SU-DHL-6 (cell line): Measurements from ENCODE around the gene TALDO1.

Experiments
- H2AFZ ChIP-seq: fragments of 200-600 bp; sonication (generic); 2 replicates; pipeline ENCODE4 v1.6.1; 2014; ENCODE audit warnings: low read depth, mild to moderate bottlenecking, moderate library complexity, mixed read lengths, antibody characterized with exemption, low read length; ENCODE audit not compliant: severe bottlenecking
- H3F3A ChIP-seq: fragments of 200-600 bp; shearing (Covaris generic); 2 replicates; pipeline ENCODE4 v1.6.0; 2016; ENCODE audit warnings: antibody characterized with exemption, mild to moderate bottlenecking; ENCODE audit not compliant: insufficient read depth
- H3K27ac ChIP-seq: fragments of 200-600 bp; sonication (generic); 2 replicates; pipeline ENCODE4 v1.5.1; 2016; ENCODE audit warnings: low read depth, mild to moderate bottlenecking, low read length, moderate library complexity, mixed read lengths
- H3K27me3 ChIP-seq: fragments of 200-600 bp; sonication (generic), shearing (Covaris generic); 2 replicates; pipeline ENCODE4 v1.6.0; 2014; ENCODE audit warnings: mild to moderate bottlenecking, low read length
- H3K36me3 ChIP-seq: fragments of 200-600 bp; sonication (generic); 2 replicates; pipeline ENCODE4 v1.6.1; 2014; ENCODE audit warnings: mild to moderate bottlenecking, low read length, mixed read lengths
- H3K4me2 ChIP-seq: fragments of 300-600, 200-600 bp; shearing (Covaris generic), sonication (generic); 2 replicates; pipeline ENCODE4 v1.6.0; 2014; ENCODE audit warnings: low read length, low read depth, mild to moderate bottlenecking; ENCODE audit not compliant: poor library complexity, severe bottlenecking
- H3K4me3 ChIP-seq: fragments of 200-600 bp; sonication (generic); 2 replicates; pipeline ENCODE4 v1.5.1; 2014; ENCODE audit warnings: antibody characterized with exemption, low read length, mild to moderate bottlenecking, mixed read lengths; ENCODE audit not compliant: insufficient read depth, poor library complexity, severe bottlenecking
- H3K79me2 ChIP-seq: fragments of 200-600 bp; sonication (generic); 2 replicates; pipeline ENCODE4 v1.6.1; 2014; ENCODE audit warnings: mild to moderate bottlenecking, low read length, moderate library complexity; ENCODE audit not compliant: insufficient read depth
- H3K9ac ChIP-seq: fragments of 200-600 bp; sonication (generic); 2 replicates; pipeline ENCODE4 v1.7.0; 2014; ENCODE audit warnings: mild to moderate bottlenecking, low read length
- H3K9me2 ChIP-seq: fragments of 200-600 bp; sonication (generic); replicated peaks from 2 replicates; pipeline ENCODE4 v1.6.1; 2014; ENCODE audit warnings: low read length; ENCODE audit not compliant: insufficient read depth
- H3K9me3 ChIP-seq: fragments of 200-600 bp; sonication (generic); 2 replicates; pipeline ENCODE4 v1.6.1; 2014; ENCODE audit warnings: low read length, mixed read lengths; ENCODE audit not compliant: insufficient read depth
- H4K20me1 ChIP-seq: fragments of 200-600 bp; sonication (generic); 2 replicates; pipeline ENCODE4 v1.6.1; 2014; ENCODE audit warnings: low read depth, mild to moderate bottlenecking, antibody characterized with exemption, low read length, moderate library complexity, mixed read lengths
- EZH2phosphoT487 ChIP-seq: fragments of 200-600 bp; sonication (generic), shearing (Covaris generic); conservative IDR thresholded peaks from 2 replicates; pipeline ENCODE4 v1.6.1; 2018; ENCODE audit warnings: mild to moderate bottlenecking, antibody characterized with exemption, low read length, moderate library complexity, mixed read lengths
- TF ChIP-seq, protein P1 (sequence below): fragments of 200-600 bp; sonication (generic); IDR thresholded peaks from one replicate; pipeline ENCODE4 v1.5.1; 2017; ENCODE audit warnings: antibody characterized with exemption, mild to moderate bottlenecking, low read length, moderate library complexity; ENCODE audit not compliant: insufficient read depth, poor library complexity, severe bottlenecking

TALDO1 gene

DNA sequence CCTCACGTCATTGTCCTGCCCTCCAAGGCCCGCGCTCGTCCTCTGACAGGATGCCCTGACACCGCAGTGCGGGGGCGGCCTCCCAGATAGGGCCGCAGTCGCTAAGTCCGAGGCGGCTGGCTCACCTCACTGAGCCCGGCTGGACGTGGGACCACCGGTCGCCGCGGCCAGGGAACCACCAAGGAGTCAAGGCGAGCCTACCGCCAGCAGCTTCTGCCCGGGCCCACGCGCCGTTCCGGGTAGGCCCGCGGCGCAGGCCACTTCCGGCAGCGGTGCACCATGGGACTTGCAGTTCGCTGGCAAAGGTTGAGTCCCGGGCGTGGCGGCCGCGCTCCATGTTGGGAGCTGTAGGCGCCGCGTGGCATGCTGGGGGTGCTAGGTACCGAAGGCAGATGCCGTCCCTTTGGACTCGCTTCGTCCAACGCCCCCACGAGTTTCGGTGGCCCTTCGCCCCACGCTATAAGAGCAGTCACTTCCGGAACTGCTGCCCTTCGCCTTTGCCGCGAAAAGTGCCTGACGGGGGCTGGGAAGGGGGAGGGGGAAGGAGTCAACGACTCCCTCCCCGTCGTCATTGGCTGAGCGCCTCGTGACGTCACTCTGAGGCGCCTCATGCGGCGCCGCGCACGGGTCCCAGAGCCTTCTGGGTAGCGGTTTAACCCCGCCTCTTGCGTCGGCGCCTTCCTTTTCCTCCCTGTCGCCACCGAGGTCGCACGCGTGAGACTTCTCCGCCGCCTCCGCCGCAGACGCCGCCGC is 62.2 kb downstream of the TALDO1 start, which contains the start of gene RPLP2:
RPLP2 (plus strand) TSS at position 681 of the 753 bp plus-strand sequence. CDS start 268 bp downstream, outside the sequence.
- peaks cover 53% of the 10 kb centered on the region for H3F3A ChIP-seq
- peaks cover 25% of the 10 kb centered on the region for H3K36me3 ChIP-seq
- H3K9me3 ChIP-seq: no peaks in the 10 kb centered on the region
- peaks cover 36% of the 10 kb centered on the region for H3K79me2 ChIP-seq
- H3K27ac ChIP-seq: peak within 1 kb of the TSS; percentile 85
- H4K20me1 ChIP-seq: peaks cover 10% of the 10 kb centered on the region; the same call in 1 of the 2 replicates
- no peak for TF ChIP-seq EZH2phosphoT487
- TF ChIP-seq, protein P1, sequence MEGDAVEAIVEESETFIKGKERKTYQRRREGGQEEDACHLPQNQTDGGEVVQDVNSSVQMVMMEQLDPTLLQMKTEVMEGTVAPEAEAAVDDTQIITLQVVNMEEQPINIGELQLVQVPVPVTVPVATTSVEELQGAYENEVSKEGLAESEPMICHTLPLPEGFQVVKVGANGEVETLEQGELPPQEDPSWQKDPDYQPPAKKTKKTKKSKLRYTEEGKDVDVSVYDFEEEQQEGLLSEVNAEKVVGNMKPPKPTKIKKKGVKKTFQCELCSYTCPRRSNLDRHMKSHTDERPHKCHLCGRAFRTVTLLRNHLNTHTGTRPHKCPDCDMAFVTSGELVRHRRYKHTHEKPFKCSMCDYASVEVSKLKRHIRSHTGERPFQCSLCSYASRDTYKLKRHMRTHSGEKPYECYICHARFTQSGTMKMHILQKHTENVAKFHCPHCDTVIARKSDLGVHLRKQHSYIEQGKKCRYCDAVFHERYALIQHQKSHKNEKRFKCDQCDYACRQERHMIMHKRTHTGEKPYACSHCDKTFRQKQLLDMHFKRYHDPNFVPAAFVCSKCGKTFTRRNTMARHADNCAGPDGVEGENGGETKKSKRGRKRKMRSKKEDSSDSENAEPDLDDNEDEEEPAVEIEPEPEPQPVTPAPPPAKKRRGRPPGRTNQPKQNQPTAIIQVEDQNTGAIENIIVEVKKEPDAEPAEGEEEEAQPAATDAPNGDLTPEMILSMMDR: no peak
- H3K9me2 ChIP-seq: no peaks in the 10 kb centered on the region
- no peaks in the 10 kb centered on the region for H3K27me3 ChIP-seq
- peak within 1 kb of the TSS; percentile 95 for H3K9ac ChIP-seq
- peak within 1 kb of the TSS; percentile 71 for H3K4me3 ChIP-seq
- peak within 1 kb of the TSS; percentile 84 for H3K4me2 ChIP-seq
- peak within 1 kb of the TSS; percentile 92 for H2AFZ ChIP-seq

DNA sequence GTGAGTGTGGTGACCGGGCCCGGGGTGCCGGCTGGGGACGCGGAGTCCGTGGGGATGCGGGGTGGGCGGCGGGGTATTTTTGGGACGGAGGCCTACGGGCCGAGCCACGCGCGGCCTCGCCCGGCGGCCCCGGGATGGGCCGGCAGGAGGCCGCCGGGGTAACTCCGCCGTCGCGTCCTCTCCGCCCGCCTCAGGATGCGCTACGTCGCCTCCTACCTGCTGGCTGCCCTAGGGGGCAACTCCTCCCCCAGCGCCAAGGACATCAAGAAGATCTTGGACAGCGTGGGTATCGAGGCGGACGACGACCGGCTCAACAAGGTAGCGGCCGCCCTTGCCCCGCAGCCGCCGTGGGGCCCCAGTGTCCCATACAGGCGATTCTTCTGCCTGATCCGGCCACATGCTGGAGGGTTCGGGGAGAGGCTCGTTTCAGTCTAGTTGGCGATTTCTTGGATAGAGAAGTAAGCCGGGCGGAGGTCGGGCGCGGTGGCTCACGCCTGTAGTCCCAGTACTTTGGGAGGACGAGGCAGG is 62.8 kb downstream of the TALDO1 start:
- Histone ChIP-seq H3K4me3 (peak overlapping the region; percentile 71), H3K27ac (peak overlapping the region; percentile 85), H3K9me2 (no peaks in the 10 kb centered on the region), H3F3A (peaks cover 53% of the 10 kb centered on the region), H2AFZ (no peak overlapping the region), H3K79me2 (peaks cover 36% of the 10 kb centered on the region), H3K9ac (peak overlapping the region; percentile 95), H3K9me3 (no peaks in the 10 kb centered on the region), H3K27me3 (no peaks in the 10 kb centered on the region), H4K20me1 (peaks cover 10% of the 10 kb centered on the region; the same call in 1 of the 2 replicates), H3K4me2 (peak overlapping the region; percentile 73), H3K36me3 (peaks cover 25% of the 10 kb centered on the region)
- TF ChIP-seq EZH2phosphoT487: no peak
- TF ChIP-seq, protein P1: no peak

DNA sequence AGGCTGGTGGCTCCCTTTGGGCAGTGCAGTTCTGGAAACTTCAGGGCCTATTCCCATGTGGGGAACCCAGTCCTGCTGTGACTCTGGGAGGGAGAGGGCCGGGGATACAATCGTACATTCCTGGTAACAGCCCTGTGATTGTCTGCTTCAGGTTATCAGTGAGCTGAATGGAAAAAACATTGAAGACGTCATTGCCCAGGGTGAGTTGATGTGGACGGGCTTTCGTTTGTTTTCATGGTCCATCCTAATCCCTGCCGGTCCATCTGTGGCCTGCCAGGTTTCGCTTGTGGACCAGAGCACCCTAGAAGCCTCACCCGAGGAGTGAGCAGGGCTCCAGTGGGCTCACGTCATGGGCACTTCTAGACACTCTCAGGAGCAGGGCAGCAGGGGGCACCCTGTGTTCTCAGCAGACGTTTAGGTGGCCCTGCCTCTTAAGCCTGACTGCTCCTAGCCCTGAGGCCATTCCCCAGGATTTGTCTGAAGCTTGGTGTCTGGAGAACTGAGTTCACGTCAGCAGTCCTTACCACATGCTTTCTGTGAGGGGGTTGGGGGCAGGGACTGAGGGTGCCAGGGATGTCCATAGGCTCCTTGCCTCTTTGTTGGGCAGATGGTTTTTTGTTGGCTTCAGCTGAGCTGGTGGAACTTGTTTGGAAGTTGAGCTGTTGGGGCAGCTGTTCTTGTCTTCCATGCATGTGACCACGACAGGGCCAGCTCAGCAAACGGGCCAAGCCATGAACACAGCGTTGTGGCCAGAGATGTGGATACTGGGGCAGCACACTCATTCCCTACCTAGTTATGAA is 64.4 kb downstream of the TALDO1 start:
- H2AFZ ChIP-seq: no peak overlapping the region
- peak overlapping the region; percentile 71 for H3K4me3 ChIP-seq
- H3K27ac ChIP-seq: peak overlapping the region; percentile 85; the same call in 1 of the 2 replicates
- no peaks in the 10 kb centered on the region for H3K27me3 ChIP-seq
- peak overlapping the region; percentile 73 for H3K4me2 ChIP-seq
- H4K20me1 ChIP-seq: peaks cover 10% of the 10 kb centered on the region; the same call in 1 of the 2 replicates
- no peaks in the 10 kb centered on the region for H3K9me3 ChIP-seq
- H3K36me3 ChIP-seq: peaks cover 25% of the 10 kb centered on the region
- H3K9ac ChIP-seq: peak overlapping the region; percentile 95
- H3F3A ChIP-seq: peaks cover 53% of the 10 kb centered on the region
- H3K79me2 ChIP-seq: peaks cover 36% of the 10 kb centered on the region
- no peaks in the 10 kb centered on the region for H3K9me2 ChIP-seq
- TF ChIP-seq, protein P1: no peak
- no peak for TF ChIP-seq EZH2phosphoT487
